K562 (cell line): ENCODE results near the gene HSF5. TPM values are rescaled to one million over a fixed set of nuclear protein-coding genes. Genes with fewer than 3 reads are reported as not detected.

Experiments
- ATAC-seq: fragments of 200-7000 bp; cut with Tn5 transposase; 3 replicates; pipeline ENCODE4 v1.9.1; 2020; ENCODE audit warnings: moderate library complexity
- BruUV-seq: library from RNA; stranded (reverse); fragments of 400-500 nt; replicated peaks from 2 replicates; lab custom pipeline; 2021; lab: Mats Ljungman, UMichigan
- CTCF ChIA-PET: fragments of 300-600 bp; formaldehyde crosslinking; extraction: SDS; loops from one replicate; lab custom pipeline; 2021; ENCODE audit warnings: low intra/inter-chr PET ratio; lab: Yijun Ruan, JAX
- POLR2A ChIA-PET: fragments of 300-600, 350-650 bp; sonication (Branson Sonifier 250); formaldehyde crosslinking; extraction: SDS; loops from one replicate; lab custom pipeline; 2021; ENCODE audit warnings: antibody characterized with exemption, inconsistent platforms; lab: Yijun Ruan, JAX
- DNase-seq, 4 experiments: peaks; one replicate each; pipeline versions ENCODE4 v3.0.0 to v3.0.0-alpha.2; 2011 to 2018; ENCODE audit warnings: low spot score in 3 of 4, mixed read lengths in 3 of 4; ENCODE audit errors: extremely low read depth in 1 of 4
- FAIRE-seq: peaks from 2 replicates; lab custom pipeline; 2011; peaks lifted over from hg19 to GRCh38; lab: Jason Lieb, UNC
- H2AFZ ChIP-seq: 2 replicates; pipeline ENCODE4 v1.6.0; 2011; ENCODE audit warnings: low read depth, low read length, control low read depth, inconsistent platforms
- H3K27ac ChIP-seq: fragments of 200-600 bp; 3 replicates; pipeline ENCODE4 v1.8.0; 2011; ENCODE audit warnings: low read depth, mild to moderate bottlenecking, control low read depth, inconsistent platforms, low read length, moderate library complexity, mixed read lengths; ENCODE audit errors: extremely low read depth
- H3K27me3 ChIP-seq, 2 experiments: fragments of 300-600 bp in 1 of 2; 2 replicates in 1 of 2; 3 replicates in 1 of 2; pipeline versions ENCODE4 v1.6.0 to v1.8.0; 2011; ENCODE audit warnings: inconsistent platforms in 2 of 2, low read length in 2 of 2, mild to moderate bottlenecking in 1 of 2, mixed read lengths in 1 of 2, moderate library complexity in 1 of 2; ENCODE audit not compliant: control insufficient read depth in 2 of 2, insufficient read depth in 2 of 2
- H3K36me3 ChIP-seq: fragments of 300-600 bp; 3 replicates; pipeline ENCODE4 v1.8.0; 2011; ENCODE audit warnings: mild to moderate bottlenecking, low read length, inconsistent platforms; ENCODE audit not compliant: control insufficient read depth, insufficient read depth
- H3K4me1 ChIP-seq, 2 experiments: fragments of 200-600 bp in 1 of 2; replicated peaks in 1 of 2; 2 replicates in 1 of 2; 3 replicates in 1 of 2; pipeline versions ENCODE4 v1.5.1 to v1.8.0; 2011; ENCODE audit warnings: inconsistent platforms in 2 of 2, low read length in 2 of 2, mild to moderate bottlenecking in 1 of 2, mixed read lengths in 1 of 2, moderate library complexity in 1 of 2; ENCODE audit not compliant: control insufficient read depth in 2 of 2, insufficient read depth in 2 of 2
- H3K4me2 ChIP-seq: 2 replicates; pipeline ENCODE4 v1.6.1; 2011; ENCODE audit warnings: low read length, control low read depth, inconsistent platforms, mixed read lengths; ENCODE audit not compliant: insufficient read depth
- H3K4me3 ChIP-seq: fragments of 200-600 bp; sonication (generic), shearing (Covaris generic); 2 replicates; pipeline ENCODE4 v1.5.1; 2016; ENCODE audit warnings: control low read depth, inconsistent platforms
- H3K79me2 ChIP-seq: fragments of 200-600 bp; 3 replicates; pipeline ENCODE4 v1.8.0; 2011; ENCODE audit warnings: low read length, inconsistent platforms; ENCODE audit not compliant: control insufficient read depth, insufficient read depth
- H3K9ac ChIP-seq, 2 experiments: 2 replicates each; pipeline versions ENCODE4 v1.6.0 to v1.6.1; 2011; ENCODE audit warnings: low read depth in 2 of 2, low read length in 2 of 2, control low read depth in 1 of 2, inconsistent platforms in 1 of 2, mild to moderate bottlenecking in 1 of 2, mixed read lengths in 1 of 2; ENCODE audit not compliant: insufficient read depth in 1 of 2
- H3K9me1 ChIP-seq: one replicate; pipeline ENCODE4 v1.6.0; 2011; ENCODE audit warnings: inconsistent platforms, mild to moderate bottlenecking, low read length, moderate library complexity; ENCODE audit not compliant: control insufficient read depth, insufficient read depth
- H3K9me3 ChIP-seq: replicated peaks from 2 replicates; pipeline ENCODE4 v1.5.1; 2011; ENCODE audit warnings: low read depth, low read length, inconsistent platforms; ENCODE audit not compliant: control insufficient read depth, insufficient read depth
- H4K20me1 ChIP-seq: replicated peaks from 2 replicates; pipeline ENCODE4 v1.6.1; 2011; ENCODE audit warnings: low read length, inconsistent platforms, mixed read lengths; ENCODE audit not compliant: control insufficient read depth, insufficient read depth
- AFF4 ChIP-seq: sonication (generic); formaldehyde crosslinking; IDR thresholded peaks from 2 replicates; pipeline ENCODE4 v1.8.0; 2023; ENCODE audit warnings: mild to moderate bottlenecking, missing genetic modification reagents
- BRCA1 ChIP-seq, 2 experiments: fragments of 450-650 bp in 1 of 2; sonication (generic) in 1 of 2; formaldehyde crosslinking in 1 of 2; IDR thresholded peaks; 2 replicates each; pipeline versions ENCODE4 v1.5.0 to v1.6.1; 2017 to 2020; ENCODE audit warnings: mild to moderate bottlenecking in 1 of 2, missing genetic modification reagents in 1 of 2
- CGGBP1 ChIP-seq: fragments of 250-450 bp; sonication (Bioruptor Pico); IDR thresholded peaks from 2 replicates; pipeline ENCODE4 v1.9.0; 2021; ENCODE audit warnings: mild to moderate bottlenecking
- FOXM1 ChIP-seq, 2 experiments: fragments of 450-650 bp in 1 of 2; sonication (generic) in 1 of 2; formaldehyde crosslinking in 1 of 2; IDR thresholded peaks; 2 replicates each; pipeline versions ENCODE4 v1.6.1 to v1.9.0; 2017 to 2022; ENCODE audit warnings: low read depth in 2 of 2, mild to moderate bottlenecking in 2 of 2, missing genetic modification reagents in 1 of 2, moderate library complexity in 1 of 2
- HDGF ChIP-seq: fragments of 450-650 bp; IDR thresholded peaks from 2 replicates; pipeline ENCODE4 v1.6.1; 2016
- HMBOX1 ChIP-seq: sonication (generic); IDR thresholded peaks from 2 replicates; pipeline ENCODE4 v1.6.1; 2016
- MXD1 ChIP-seq: fragments of 250-450 bp; sonication (Bioruptor Pico); IDR thresholded peaks from 2 replicates; pipeline ENCODE4 v1.8.0; 2021; ENCODE audit warnings: borderline replicate concordance, mild to moderate bottlenecking, moderate library complexity; ENCODE audit not compliant: poor library complexity, severe bottlenecking
- SAFB ChIP-seq: fragments of 200-400 bp; formaldehyde crosslinking; IDR thresholded peaks from 2 replicates; pipeline ENCODE4 v1.6.1; 2017; ENCODE audit warnings: low read depth, low read length, borderline replicate concordance
- SMAD1 ChIP-seq: fragments of 150-350 bp; IDR thresholded peaks from 2 replicates; pipeline ENCODE4 v1.6.1; 2014; ENCODE audit warnings: low read length, low read depth; ENCODE audit not compliant: partially characterized antibody
- SNRNP70 ChIP-seq: fragments of 200-400 bp; formaldehyde crosslinking; optimal IDR thresholded peaks from 2 replicates; pipeline ENCODE3; 2017; ENCODE audit warnings: low read depth, low read length
- ZNF274 ChIP-seq: IDR thresholded peaks from 2 replicates; pipeline ENCODE4 v1.6.1; 2011; ENCODE audit warnings: low read depth, mild to moderate bottlenecking, low read length, moderate library complexity, borderline replicate concordance
- ZNF518B ChIP-seq: fragments of 250-450 bp; sonication (Bioruptor Pico); IDR thresholded peaks from 2 replicates; pipeline ENCODE4 v1.5.0; 2021; ENCODE audit warnings: mild to moderate bottlenecking, moderate library complexity
- WGBS: fragments of 100-300 bp; shearing (Covaris generic); methylation state at CpG from one replicate; pipeline ENCODE4 v1.1.6; 2016; ENCODE audit warnings: low coverage, mixed read lengths; ENCODE audit not compliant: insufficient coverage; ENCODE audit errors: missing lambda C conversion rate; 5-methylcytosine and 5-hydroxymethylcytosine counted together
- in situ Hi-C: fragments of 300-500 bp; cut with MboI; formaldehyde crosslinking; loops from 4 replicates; pipeline ENCODE4 v1.15.0; 2018; ENCODE audit warnings: inconsistent platforms, mixed read lengths
- intact Hi-C: fragments of 100-400 bp; cut with micrococcal nuclease; formaldehyde crosslinking; loops from 2 replicates; pipeline ENCODE4 v1.14.2; 2022
- polyA plus RNA-seq, 8 experiments: library from polyadenylated mRNA; depleted of rRNA in 4 of 8; stranded (reverse) in 5 of 8; unstranded in 3 of 8; fragments of >200 nt; fragmentation: Nextera tagmentation in 2 of 8; fragmentation: Illumina TruSeq in 1 of 8; extraction: Ambion mirVana in 2 of 8; extraction: Trizol in 1 of 8; gene quantifications; 2 replicates each; pipeline versions ENCODE4 v1.2.1 to v1.2.3, GENCODE V29; 2011 to 2014; ENCODE audit warnings: inconsistent platforms in 1 of 8, missing spikeins in 1 of 8
- total RNA-seq, 7 experiments: library from RNA; depleted of rRNA in 6 of 7; stranded (reverse); fragments of >200 nt in 6 of 7; fragmentation: Illumina TruSeq in 2 of 7; extraction: Trizol in 2 of 7; gene quantifications; 2 replicates each; pipeline versions ENCODE4 v1.2.1 to v1.2.3, GENCODE V29; 2011 to 2021; ENCODE audit warnings: low replicate concordance in 1 of 7

Gene HSF5
- total and polyA plus RNA-seq, 9 of the 15 experiments (the other 6 are each of a cell fraction or from before 2014, with no cell fraction given), result 0.04 TPM; not detected in 8

GRCh38 chr17:58533616-58534188 lies 45.5 kb upstream of the HSF5 start:
- in situ Hi-C loops, result no loop called here
- TF ChIP-seq CGGBP1 (CRISPR knock-in tag) (no peak), SNRNP70 (no peak), HDGF (no peak), BRCA1 (IDR thresholded peaks at IDR 0.05) (no peak), BRCA1 (CRISPR knock-in tag; IDR thresholded peaks at IDR 0.05) (no peak), ZNF518B (no peak), MXD1 (CRISPR knock-in tag) (no peak), HMBOX1 (no peak), SMAD1 (no peak), FOXM1 (IDR thresholded peaks at IDR 0.05; ENCODE audit: low read depth) (no peak), FOXM1 (CRISPR knock-in tag; IDR thresholded peaks at IDR 0.05; ENCODE audit: low read depth) (no peak), ZNF274 (no peak), AFF4 (CRISPR knock-in tag) (no peak), SAFB (no peak)

More at GRCh38 chr17:58533616-58534188, 45.5 kb upstream of the HSF5 start:
- ATAC-seq, result no peak
- POLR2A ChIA-PET, result interaction anchor here (0.6 to 1.9 kb wide), 5 partner anchors 12 to 97 kb away, joined by 3 to 9 read pairs (median 3); no protein-coding TSS in a partner anchor
- 36% methylated on average over 5 of the region's 5 CpGs for WGBS
- intact Hi-C loops, result no loop called here
- H3K36me3 ChIP-seq, result no peaks in the 10 kb centered on the region
- H3K27ac ChIP-seq, result no peak overlapping the region
- H3K9me1 ChIP-seq, result no peaks in the 10 kb centered on the region
- no TSS peak for BruUV-seq
- peaks cover 2 to 21% of the 10 kb centered on the region in 2 experiments; a peak in 4 of 5 replicates for H3K27me3 ChIP-seq
- no peak overlapping the region for H3K4me2 ChIP-seq
- H2AFZ ChIP-seq, result no peak overlapping the region
- FAIRE-seq, result no peak
- no peak overlapping the region for H3K9ac ChIP-seq
- H3K9me3 ChIP-seq, result no peaks in the 10 kb centered on the region
- peaks cover 8 to 10% of the 10 kb centered on the region in 2 experiments for H3K4me1 ChIP-seq
- H3K4me3 ChIP-seq, result no peak overlapping the region
- H4K20me1 ChIP-seq, result peaks cover 4% of the 10 kb centered on the region
- no peaks in the 10 kb centered on the region for H3K79me2 ChIP-seq
- DNase-seq, result no peak
- CTCF ChIA-PET, result no interaction called here
